Activated T-helper 1 cell treated with anti-CD3 and anti-CD28 coated beads, Interleukin-12 subunit alpha, Interleukin-12 subunit beta, Interleukin-2, Interleukin-4 antibody, amounts not matched to agents 30 ng/mL and 10 ng/mL and 1 ng/mL, durations not matched to agents 14 hours and 24 hours and 36 hours (primary cell): ENCODE results near the gene PTPN14. TPM values are rescaled to one million over a fixed set of nuclear protein-coding genes. Genes with fewer than 3 reads are reported as not detected.

Experiments
- DNase-seq: peaks from one replicate; pipeline ENCODE4 v3.0.0; 2021; ENCODE audit warnings: low spot score
- H3K27ac Mint-ChIP-seq: one replicate; pipeline ENCODE4 v1.8.0; 2021; ENCODE audit warnings: mild to moderate bottlenecking, mixed read lengths
- H3K27me3 Mint-ChIP-seq: one replicate; pipeline ENCODE4 v1.8.0; 2022; ENCODE audit warnings: mild to moderate bottlenecking, moderate library complexity, mixed read lengths; ENCODE audit not compliant: insufficient read depth
- H3K36me3 Mint-ChIP-seq: one replicate; pipeline ENCODE4 v1.8.0; 2021; ENCODE audit warnings: low read depth, mixed read lengths
- H3K4me1 Mint-ChIP-seq: one replicate; pipeline ENCODE4 v1.8.0; 2021; ENCODE audit warnings: low read depth, mixed read lengths
- H3K4me3 Mint-ChIP-seq: one replicate; pipeline ENCODE4 v1.8.0; 2021; ENCODE audit warnings: mild to moderate bottlenecking, moderate library complexity, mixed read lengths
- H3K9me3 Mint-ChIP-seq: one replicate; pipeline ENCODE4 v1.8.0; 2021; ENCODE audit warnings: mixed read lengths
- intact Hi-C: fragments of 100-400 bp; cut with micrococcal nuclease; formaldehyde crosslinking; loops from one replicate; pipeline ENCODE4 v1.15.1; 2024
- total RNA-seq: library from RNA; stranded (reverse); gene quantifications from 2 replicates; pipeline ENCODE4 v1.2.3, GENCODE V29; 2022

PTPN14 gene
- total RNA-seq, 1 donor from 2014 or later: 20.6 TPM

DNA sequence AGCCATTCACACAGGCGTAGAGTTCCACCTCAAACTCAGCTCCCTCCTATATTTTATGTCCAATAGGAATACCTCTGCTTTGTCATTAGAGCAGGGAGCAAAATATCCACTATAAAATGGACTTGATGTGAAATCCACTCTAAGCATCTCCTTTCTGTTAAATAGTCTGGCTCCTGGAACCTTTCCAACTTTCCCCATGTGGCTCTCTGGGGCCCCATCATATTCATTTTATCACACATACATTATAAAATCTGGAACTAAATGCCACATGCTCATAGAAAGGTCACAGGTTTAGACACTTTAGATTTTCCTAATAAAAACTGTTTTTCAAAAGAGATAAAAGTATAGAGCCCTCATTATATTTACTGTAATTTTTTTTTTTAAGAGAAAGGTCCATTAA lies 82.1 kb downstream of the PTPN14 start:
- H3K36me3 Mint-ChIP-seq: no peaks in the 10 kb centered on the region
- no peaks in the 10 kb centered on the region for H3K9me3 Mint-ChIP-seq
- no peak overlapping the region for H3K27ac Mint-ChIP-seq
- intact Hi-C loops: no loop called here
- H3K4me3 Mint-ChIP-seq: no peak overlapping the region
- peaks cover 21% of the 10 kb centered on the region for H3K4me1 Mint-ChIP-seq
- DNase-seq: no peak
- H3K27me3 Mint-ChIP-seq: peaks cover 20% of the 10 kb centered on the region

DNA sequence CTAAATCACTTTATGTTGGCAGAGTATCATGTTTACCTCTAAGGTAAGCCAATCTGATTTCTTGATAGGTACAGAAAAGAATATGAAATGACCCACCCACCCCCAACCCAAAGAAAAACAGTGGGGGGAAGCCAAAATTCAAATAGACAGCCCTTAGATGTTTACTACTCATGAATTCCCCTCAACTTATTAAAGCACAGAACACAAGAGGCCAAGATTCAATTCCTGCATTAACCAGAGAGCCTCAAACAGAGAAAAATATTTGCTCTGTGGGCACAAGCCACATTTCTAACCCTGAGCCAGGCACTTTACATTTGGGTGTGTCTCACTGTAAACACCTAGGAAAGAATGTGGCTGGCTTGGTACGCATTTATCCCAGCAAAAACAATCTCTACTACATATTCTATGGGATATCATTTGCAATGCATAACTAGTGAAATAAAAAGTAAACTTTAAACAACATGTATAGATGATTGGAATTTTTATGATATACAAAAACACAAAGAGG lies 84.3 kb downstream of the PTPN14 start:
- no peaks in the 10 kb centered on the region for H3K9me3 Mint-ChIP-seq
- no peak overlapping the region for H3K27ac Mint-ChIP-seq
- no peaks in the 10 kb centered on the region for H3K36me3 Mint-ChIP-seq
- peaks cover 11% of the 10 kb centered on the region for H3K4me1 Mint-ChIP-seq
- intact Hi-C loops: no loop called here
- H3K27me3 Mint-ChIP-seq: peaks cover 15% of the 10 kb centered on the region
- no peak overlapping the region for H3K4me3 Mint-ChIP-seq
- no peak for DNase-seq

DNA sequence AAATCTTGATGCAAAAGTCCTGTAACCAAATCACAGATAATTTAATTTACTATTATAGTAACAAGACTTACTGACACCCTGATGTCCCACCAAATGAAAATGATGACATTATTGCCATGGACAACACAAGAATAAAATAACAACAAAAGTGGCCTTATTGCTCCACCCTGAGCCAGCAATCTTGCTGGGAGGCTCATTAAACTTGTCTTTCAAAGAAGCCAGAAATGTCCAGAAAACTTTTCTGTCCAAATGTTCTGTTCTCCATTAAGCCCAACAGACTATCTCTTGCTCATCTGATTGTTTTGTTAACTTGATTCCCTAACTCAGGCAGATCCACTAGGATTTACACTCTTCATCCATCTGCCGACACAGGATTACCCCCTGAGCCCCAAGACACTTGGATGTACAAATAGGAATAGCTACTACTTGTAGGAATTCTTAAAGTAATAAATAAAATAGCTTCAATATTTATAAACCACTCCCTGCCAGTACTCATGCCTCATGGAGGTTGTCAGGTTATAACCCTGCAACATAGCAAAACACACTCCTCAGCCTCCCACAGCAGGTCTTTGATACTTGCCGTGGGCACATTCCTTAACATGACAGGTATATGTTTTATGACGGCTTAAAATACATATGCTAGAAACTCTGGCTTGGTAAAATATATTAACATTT lies 84.9 kb downstream of the PTPN14 start:
- H3K27me3 Mint-ChIP-seq: peaks cover 11% of the 10 kb centered on the region
- H3K9me3 Mint-ChIP-seq: no peaks in the 10 kb centered on the region
- no peak for DNase-seq
- no peaks in the 10 kb centered on the region for H3K36me3 Mint-ChIP-seq
- intact Hi-C loops: no loop called here
- no peak overlapping the region for H3K4me3 Mint-ChIP-seq
- H3K27ac Mint-ChIP-seq: no peak overlapping the region
- peaks cover 5% of the 10 kb centered on the region for H3K4me1 Mint-ChIP-seq

DNA sequence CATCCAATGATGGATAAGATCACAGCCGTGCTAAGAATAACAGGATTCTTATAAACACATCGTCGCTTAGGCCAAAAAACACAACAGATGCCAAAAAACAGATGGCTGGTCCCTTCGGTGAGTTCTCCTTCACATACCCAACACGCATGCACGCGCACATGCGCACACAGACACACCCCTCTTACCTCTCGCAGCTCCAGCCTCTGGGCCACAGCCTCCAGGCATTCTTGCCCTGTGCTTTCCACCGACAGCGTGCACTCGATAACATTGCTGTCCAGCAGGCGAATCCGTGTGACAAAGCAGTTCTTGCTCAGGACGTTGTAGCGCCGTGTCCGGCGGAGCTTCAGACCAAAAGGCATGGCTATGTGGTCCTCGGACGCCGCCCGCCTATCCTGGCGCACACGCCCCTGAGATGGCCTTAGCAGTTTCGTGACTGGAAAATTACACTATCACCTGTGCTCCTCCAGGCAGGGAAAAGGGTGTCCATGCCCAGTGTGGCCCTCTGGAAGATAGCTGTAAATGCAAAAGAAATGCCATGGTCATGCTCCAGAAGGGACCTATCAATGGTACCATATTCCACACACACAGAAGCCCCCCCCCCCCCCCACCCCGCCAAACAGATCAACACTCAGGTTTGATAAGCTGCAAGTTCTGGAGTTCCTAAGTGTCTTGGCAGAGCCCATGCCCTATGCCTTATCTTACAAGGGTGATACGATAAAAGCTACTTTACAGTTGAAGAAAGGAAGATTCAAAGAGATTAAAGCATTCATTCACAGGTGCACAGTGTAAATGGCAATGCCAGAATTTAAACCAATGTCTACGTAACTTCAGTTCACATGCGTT lies 86.7 kb downstream of the PTPN14 start:
- peaks cover 11% of the 10 kb centered on the region for H3K27me3 Mint-ChIP-seq
- no peaks in the 10 kb centered on the region for H3K4me1 Mint-ChIP-seq
- H3K27ac Mint-ChIP-seq: no peak overlapping the region

DNA sequence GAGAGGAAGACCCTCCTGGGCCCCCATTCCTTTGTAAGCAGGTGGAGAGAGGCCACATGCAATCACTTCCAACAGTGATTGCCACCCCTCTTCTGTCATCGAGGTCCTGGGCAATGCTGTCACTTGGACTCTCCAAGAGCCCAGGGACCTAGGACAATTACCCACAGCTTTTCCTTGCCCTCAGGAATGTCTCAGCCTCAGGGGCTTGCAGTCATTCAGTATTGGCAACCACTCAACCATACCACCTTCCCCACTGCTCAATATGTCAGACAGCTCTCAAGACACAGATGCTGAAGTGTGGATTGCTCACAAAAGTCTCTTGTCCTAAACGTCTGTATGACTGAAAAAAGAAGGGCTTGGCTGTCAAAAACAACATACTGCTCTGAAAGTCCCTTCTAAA lies 87.8 kb downstream of the PTPN14 start:
- H3K27ac Mint-ChIP-seq: no peak overlapping the region
- no peak for DNase-seq
- H3K36me3 Mint-ChIP-seq: no peaks in the 10 kb centered on the region
- peaks cover 3% of the 10 kb centered on the region for H3K4me1 Mint-ChIP-seq
- H3K27me3 Mint-ChIP-seq: peaks cover 8% of the 10 kb centered on the region
- H3K9me3 Mint-ChIP-seq: no peaks in the 10 kb centered on the region
- no peak overlapping the region for H3K4me3 Mint-ChIP-seq
- intact Hi-C loops: no loop called here

More for the DNA sequence above, 86.7 kb downstream of the PTPN14 start:
- Mint-ChIP-seq H3K4me3 (no peak overlapping the region), H3K9me3 (no peaks in the 10 kb centered on the region), H3K36me3 (no peaks in the 10 kb centered on the region)
- intact Hi-C loops: no loop called here
- no peak for DNase-seq

DNA sequence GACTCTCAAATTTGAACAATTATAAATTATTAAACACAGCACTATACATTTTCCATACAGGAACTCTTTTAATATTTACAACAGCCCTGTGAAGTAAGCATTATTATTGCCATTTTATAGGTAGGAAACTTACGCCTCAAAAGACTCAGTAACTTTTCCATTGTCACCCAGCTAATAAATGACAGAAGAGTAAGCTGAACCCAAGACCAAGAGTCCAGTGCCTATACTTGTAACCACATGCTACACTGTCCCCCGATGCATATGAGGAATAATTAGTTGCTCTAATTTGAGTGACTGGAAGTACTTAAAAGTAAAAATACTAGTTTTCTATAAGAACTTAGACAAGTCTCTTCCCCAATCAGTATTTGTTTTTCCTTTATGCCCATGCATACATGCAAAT lies 88.5 kb downstream of the PTPN14 start:
- Mint-ChIP-seq H3K27me3 (peaks cover 8% of the 10 kb centered on the region), H3K36me3 (no peaks in the 10 kb centered on the region), H3K4me1 (peaks cover 7% of the 10 kb centered on the region), H3K4me3 (no peak overlapping the region), H3K27ac (no peak overlapping the region), H3K9me3 (no peaks in the 10 kb centered on the region)
- intact Hi-C loops: no loop called here
- no peak for DNase-seq

DNA sequence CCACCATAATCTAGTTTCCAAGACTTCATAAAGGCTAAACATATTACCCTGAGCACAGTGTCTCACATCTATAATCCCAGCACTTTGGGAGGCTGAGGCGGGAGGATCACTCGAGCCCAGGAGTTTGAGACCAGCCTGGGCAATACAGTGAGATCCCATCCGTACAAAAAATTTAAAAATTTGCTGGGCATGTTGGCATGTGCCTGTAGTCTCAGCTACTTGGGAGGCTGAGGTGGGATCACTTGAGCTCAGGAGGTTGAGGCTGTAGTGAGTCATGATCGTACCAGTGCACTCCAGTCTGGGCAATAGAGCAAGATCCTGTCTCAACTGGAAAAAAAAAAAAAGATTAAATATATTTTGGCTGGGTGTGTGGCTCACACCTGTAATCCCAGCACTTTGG lies 90.1 kb downstream of the PTPN14 start:
- H3K27me3 Mint-ChIP-seq: no peaks in the 10 kb centered on the region
- H3K36me3 Mint-ChIP-seq: peaks cover 3% of the 10 kb centered on the region
- no peak overlapping the region for H3K27ac Mint-ChIP-seq
- peaks cover 17% of the 10 kb centered on the region for H3K4me1 Mint-ChIP-seq
- no peak for DNase-seq
- H3K9me3 Mint-ChIP-seq: peaks cover 4% of the 10 kb centered on the region
- intact Hi-C loops: no loop called here
- no peak overlapping the region for H3K4me3 Mint-ChIP-seq

DNA sequence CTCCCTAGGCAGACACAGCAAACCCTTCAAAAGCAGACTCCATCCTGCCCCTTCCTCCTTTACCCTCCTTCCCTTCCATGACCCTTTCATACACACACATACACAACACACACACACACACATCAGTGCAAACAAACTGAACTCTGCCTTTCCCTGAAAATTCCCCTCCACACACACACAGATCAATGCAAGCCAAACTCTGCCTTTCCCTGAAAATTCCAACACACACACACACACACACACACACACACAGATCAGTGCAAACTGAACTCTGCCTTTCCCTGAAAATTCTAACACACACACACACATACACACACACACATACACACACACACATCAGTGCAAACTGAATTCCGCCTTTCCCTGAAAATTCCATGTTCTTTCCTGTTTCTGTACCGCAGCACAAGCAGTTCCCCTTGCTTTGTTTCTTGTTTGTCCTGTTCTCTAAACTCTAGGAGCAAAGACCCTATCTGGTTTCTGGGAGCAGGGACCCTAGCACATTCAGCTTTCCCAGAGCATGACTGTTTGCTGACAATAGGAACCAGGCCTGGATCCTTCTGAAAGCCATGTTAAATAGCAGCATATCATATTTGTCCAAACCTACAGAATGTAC lies 91.0 kb downstream of the PTPN14 start:
- intact Hi-C loops: no loop called here
- H3K4me3 Mint-ChIP-seq: no peak overlapping the region
- no peak overlapping the region for H3K27ac Mint-ChIP-seq
- H3K4me1 Mint-ChIP-seq: peaks cover 23% of the 10 kb centered on the region
- DNase-seq: no peak
- H3K27me3 Mint-ChIP-seq: no peaks in the 10 kb centered on the region
- peaks cover 3% of the 10 kb centered on the region for H3K36me3 Mint-ChIP-seq
- H3K9me3 Mint-ChIP-seq: peaks cover 4% of the 10 kb centered on the region

DNA sequence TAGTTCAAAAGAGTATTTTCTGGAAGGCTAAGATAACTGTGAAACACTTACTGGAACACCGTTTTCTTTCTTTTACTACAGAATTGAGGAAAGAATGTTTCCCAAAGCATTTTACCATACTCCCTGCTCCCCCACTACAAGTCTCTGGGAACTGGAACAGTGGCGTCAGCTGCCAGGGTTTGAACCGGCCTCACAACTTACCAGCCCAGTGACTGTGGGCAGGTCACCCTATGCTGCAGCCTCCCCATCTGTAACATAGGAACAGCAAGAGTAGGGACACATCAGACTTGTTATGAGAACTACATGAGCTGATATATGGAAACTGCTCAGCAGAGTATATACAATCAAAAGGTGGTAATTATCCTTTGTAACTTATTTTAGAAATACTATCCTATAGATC lies 91.5 kb downstream of the PTPN14 start:
- DNase-seq: no peak
- no peaks in the 10 kb centered on the region for H3K27me3 Mint-ChIP-seq
- no peak overlapping the region for H3K27ac Mint-ChIP-seq
- no peak overlapping the region for H3K4me3 Mint-ChIP-seq
- intact Hi-C loops: no loop called here
- H3K9me3 Mint-ChIP-seq: peaks cover 4% of the 10 kb centered on the region
- peaks cover 6% of the 10 kb centered on the region for H3K36me3 Mint-ChIP-seq
- H3K4me1 Mint-ChIP-seq: peaks cover 28% of the 10 kb centered on the region

DNA sequence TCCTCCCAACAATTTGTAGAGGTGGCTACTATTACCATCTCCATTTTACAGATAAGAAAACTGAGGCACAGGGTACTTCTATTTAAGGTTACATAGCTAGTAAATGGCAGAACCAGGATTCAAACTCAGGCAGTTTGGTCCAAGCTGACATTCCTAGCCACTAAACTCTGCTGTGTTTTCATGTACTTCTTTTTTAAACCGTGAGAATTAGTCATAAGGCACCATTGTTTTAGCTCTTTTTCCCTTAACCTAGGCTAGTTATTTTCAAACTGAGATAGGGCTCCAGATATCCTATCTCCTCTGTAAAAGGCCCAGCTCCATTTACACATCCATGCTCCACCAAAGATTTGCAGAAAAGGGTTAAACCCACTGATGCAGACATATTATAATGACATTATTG lies 92.9 kb downstream of the PTPN14 start:
- Mint-ChIP-seq H3K36me3 (peaks cover 6% of the 10 kb centered on the region), H3K27me3 (no peaks in the 10 kb centered on the region), H3K9me3 (peaks cover 4% of the 10 kb centered on the region), H3K4me3 (no peak overlapping the region), H3K4me1 (peaks cover 38% of the 10 kb centered on the region), H3K27ac (no peak overlapping the region)
- DNase-seq: no peak
- intact Hi-C loops: no loop called here

DNA sequence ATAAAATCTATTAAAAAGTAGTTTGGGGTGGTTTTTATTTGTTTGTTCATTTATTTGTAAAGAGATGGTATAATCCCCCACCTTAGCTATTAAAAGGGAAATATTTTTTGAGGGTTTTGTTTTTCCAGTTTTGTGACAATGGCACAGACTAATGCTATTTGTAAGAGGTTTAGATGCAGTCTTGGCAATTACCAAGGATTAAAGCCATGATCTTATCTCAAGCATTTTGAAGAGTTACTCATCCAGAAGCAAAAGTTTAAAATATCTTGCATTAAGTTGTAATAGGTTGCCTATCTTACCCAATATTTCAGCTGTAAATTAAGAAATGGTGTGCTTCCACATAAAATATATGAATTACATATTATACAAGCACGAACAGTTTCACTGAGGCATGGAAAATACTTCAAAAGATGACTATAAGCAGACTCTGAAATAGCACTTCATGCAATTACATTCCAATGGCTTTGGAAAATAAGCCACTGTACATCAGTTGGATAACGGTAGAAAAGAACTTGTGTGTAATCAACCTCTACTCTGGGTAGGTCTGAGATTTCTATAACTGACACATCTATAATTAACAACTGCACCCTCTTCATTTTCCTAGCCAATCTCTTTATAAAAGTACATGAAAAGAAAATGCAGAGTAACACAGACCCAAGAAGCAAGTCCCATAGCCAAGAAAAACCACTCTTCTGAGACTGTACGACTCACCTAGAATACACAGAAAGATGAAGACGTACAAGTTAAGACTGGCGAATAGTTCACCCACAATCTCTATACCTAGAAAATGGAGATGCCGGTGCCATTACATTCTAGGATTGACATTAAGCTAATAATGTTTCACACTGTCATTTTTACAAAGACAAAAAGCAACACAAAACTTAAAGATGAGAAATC lies 95.2 kb downstream of the PTPN14 start:
- H3K9me3 Mint-ChIP-seq: peaks cover 11% of the 10 kb centered on the region
- H3K36me3 Mint-ChIP-seq: peaks cover 8% of the 10 kb centered on the region
- no peaks in the 10 kb centered on the region for H3K27me3 Mint-ChIP-seq
- H3K27ac Mint-ChIP-seq: no peak overlapping the region
- peaks cover 61% of the 10 kb centered on the region for H3K4me1 Mint-ChIP-seq
- H3K4me3 Mint-ChIP-seq: no peak overlapping the region
- intact Hi-C loops: no loop called here
- DNase-seq: no peak

DNA sequence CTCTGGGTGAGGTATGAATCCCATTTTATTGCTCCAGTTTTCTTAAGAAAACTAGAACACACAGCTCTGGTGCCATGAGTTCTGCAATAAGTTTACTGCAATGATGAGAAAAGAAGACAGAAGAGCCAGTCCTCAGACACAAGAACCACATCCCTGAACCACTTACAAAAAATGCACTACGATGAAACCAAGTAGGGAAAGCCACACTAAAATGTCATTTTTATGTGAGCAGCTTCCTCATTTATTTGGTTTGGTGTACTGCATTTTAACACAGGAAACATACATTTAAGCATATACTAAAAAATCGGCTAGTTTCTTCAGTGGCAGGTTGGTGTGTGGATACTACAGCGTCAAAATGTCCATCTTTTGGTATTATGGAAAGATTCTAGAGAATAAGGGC lies 95.9 kb downstream of the PTPN14 start:
- Mint-ChIP-seq H3K36me3 (peaks cover 8% of the 10 kb centered on the region), H3K9me3 (peaks cover 11% of the 10 kb centered on the region), H3K27me3 (no peaks in the 10 kb centered on the region), H3K27ac (peak overlapping the region; percentile 53), H3K4me3 (no peak overlapping the region), H3K4me1 (peaks cover 68% of the 10 kb centered on the region)
- intact Hi-C loops: no loop called here
- no peak for DNase-seq
